Colonic mucosa (tissue), 4 donors: ENCODE results near the gene QRFP. TPM values are rescaled to one million over a fixed set of nuclear protein-coding genes. Genes with fewer than 3 reads are reported as not detected.

Source experiments
- DNase-seq: peaks from one replicate; pipeline ENCODE4 v3.0.0-alpha.2; 2020
- H3K27ac ChIP-seq: fragments of 200-600 bp; one replicate; pipeline ENCODE4 v1.8.0; 2021
- H3K27me3 ChIP-seq: fragments of 200-600 bp; one replicate; pipeline ENCODE4 v1.8.0; 2021
- H3K36me3 ChIP-seq: fragments of 200-600 bp; one replicate; pipeline ENCODE4 v1.8.0; 2021
- H3K4me1 ChIP-seq: fragments of 200-600 bp; one replicate; pipeline ENCODE4 v1.8.0; 2021; ENCODE audit warnings: mild to moderate bottlenecking
- H3K4me3 ChIP-seq: fragments of 200-600 bp; one replicate; pipeline ENCODE4 v1.8.0; 2021
- H3K9ac ChIP-seq, 2 donors: one replicate each; pipeline ENCODE4 v1.7.0; 2013; ENCODE audit warnings: control low read depth in 2 of 2, low read depth in 2 of 2, low read length in 2 of 2
- H3K9me3 ChIP-seq: fragments of 200-600 bp; one replicate; pipeline ENCODE4 v1.8.0; 2021
- CTCF ChIP-seq: fragments of 200-600 bp; IDR thresholded peaks from one replicate; pipeline ENCODE4 v1.8.0; 2022; ENCODE audit warnings: antibody characterized with exemption, mild to moderate bottlenecking
- intact Hi-C: fragments of 100-400 bp; cut with DNase I; formaldehyde crosslinking; loops from one replicate; pipeline ENCODE4 v1.14.1; 2022
- total RNA-seq, 2 donors: library from RNA; stranded (reverse); fragmentation: NEBNext Ultra II Directional in 1 of 2; extraction: Animal tissue kit (Norgen Biotek cat#: 25700) in 1 of 2; gene quantifications; one replicate each; pipeline ENCODE4 v1.2.1, GENCODE V29; 2021
- donor health status: healthy.
- donor health status: DM: no; HTN: no; CAD: no.
- donor health status: DM: no; HTN: no; CAD: no.

Gene QRFP
- total RNA-seq, 2 donors from 2014 or later: 0.77 TPM; not detected in 1

- H3K27ac ChIP-seq: no peak overlapping the region
- H3K4me1 ChIP-seq: no peaks in the 10 kb centered on the region
- H3K9me3 ChIP-seq: no peaks in the 10 kb centered on the region
- no peaks in the 10 kb centered on the region for H3K27me3 ChIP-seq
- no peaks in the 10 kb centered on the region for H3K36me3 ChIP-seq
- no peak overlapping the region for H3K9ac ChIP-seq
- TF ChIP-seq CTCF: no peak
- intact Hi-C loops: no loop called here
- no peak for DNase-seq
- no peak overlapping the region for H3K4me3 ChIP-seq
These were observed 27.2 kb upstream of the QRFP start for GRCh38 chr9:130923611-130924447.

- no peak for DNase-seq
These were observed 26.4 kb upstream of the QRFP start for GRCh38 chr9:130922893-130923610.

DNA sequence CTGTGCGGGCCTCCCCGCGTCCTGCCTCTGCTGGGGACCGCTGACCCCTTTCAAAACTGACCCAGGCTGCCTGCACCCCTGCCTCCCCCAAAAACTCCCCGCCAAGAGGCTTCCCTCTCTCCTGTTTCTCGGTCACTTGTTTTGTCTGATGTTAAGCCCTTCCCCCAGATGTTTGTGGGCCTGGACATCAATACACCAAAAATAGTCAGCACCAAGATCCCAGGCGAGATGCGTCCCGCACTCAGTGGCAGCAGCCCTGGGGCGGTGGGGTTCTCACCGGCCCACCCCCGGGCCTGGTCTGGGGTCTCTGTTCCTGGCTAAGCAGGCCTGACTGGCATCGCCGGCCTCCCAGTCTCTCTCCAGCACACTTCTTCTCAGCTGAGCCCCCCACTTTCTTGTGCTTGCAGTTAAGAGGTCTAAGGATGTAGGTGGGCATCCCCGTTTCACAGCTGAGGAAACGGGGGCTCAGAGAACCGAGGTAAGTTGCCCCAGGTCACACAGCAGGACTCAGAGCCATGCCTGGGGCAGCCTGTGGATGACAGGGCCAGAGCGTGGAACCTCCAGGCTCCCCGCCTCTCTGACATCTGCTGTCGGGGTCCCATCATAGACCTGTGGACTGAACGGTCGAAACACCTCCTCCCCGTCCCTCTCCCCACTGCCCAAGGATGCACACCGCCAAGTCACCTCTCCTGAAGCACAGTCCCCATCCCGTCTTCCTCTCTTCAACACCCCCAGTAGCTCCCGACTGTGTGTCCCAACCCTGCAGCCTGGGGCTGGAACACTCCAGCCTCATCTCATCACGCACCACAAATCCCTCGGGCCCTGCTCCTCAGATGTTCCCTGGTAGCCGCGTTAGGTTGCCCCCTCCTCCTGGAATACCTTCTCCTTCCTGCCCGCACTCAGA lies 25.6 kb upstream of the QRFP start:
- H3K27ac ChIP-seq: no peak overlapping the region
- intact Hi-C loops: no loop called here
- H3K27me3 ChIP-seq: no peaks in the 10 kb centered on the region
- DNase-seq: no peak
- no peaks in the 10 kb centered on the region for H3K36me3 ChIP-seq
- no peak for TF ChIP-seq CTCF
- no peaks in the 10 kb centered on the region for H3K4me1 ChIP-seq
- H3K4me3 ChIP-seq: no peak overlapping the region
- no peaks in the 10 kb centered on the region for H3K9me3 ChIP-seq
- no peak overlapping the region for H3K9ac ChIP-seq

More at GRCh38 chr9:130922893-130923610, 26.4 kb upstream of the QRFP start:
- Histone ChIP-seq H3K9ac (no peak overlapping the region), H3K4me1 (no peaks in the 10 kb centered on the region), H3K27me3 (no peaks in the 10 kb centered on the region), H3K9me3 (no peaks in the 10 kb centered on the region), H3K4me3 (no peak overlapping the region), H3K27ac (no peak overlapping the region), H3K36me3 (no peaks in the 10 kb centered on the region)
- no peak for TF ChIP-seq CTCF
- intact Hi-C loops: no loop called here

DNA sequence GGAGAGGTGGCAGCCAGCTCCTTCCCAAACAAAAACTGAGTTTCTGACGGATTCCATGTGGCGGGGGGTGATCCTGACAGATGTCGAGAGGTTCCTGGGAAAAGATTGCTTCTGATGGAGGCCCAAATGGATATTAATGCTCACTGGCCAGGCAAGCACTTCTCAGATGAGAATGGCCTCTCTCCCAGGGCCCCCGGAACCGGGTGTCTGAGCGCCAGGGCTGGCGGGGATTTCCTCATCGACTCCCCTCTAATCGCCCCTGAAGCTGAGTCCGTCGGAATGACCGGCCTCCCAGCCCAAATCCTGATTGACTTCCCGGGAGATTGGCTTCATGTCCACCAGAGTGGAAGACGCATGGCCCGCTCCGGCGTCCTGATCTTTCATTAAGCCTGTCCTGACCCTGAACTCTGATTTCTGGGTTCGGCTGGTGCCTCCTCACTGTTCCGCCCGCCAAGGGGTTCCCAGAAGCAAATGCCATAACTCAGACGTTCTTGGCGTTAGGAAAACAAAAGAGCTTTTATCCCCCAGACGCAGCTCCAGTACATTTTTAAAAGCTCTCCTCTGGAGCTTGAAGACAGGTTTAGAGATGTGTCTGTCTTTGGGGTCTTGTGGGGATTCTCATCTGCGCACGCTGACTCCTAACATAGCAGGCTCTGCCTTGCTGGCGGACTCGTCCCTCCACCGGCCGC lies 24.8 kb upstream of the QRFP start:
- no peak for TF ChIP-seq CTCF
- H3K36me3 ChIP-seq: no peaks in the 10 kb centered on the region
- H3K9ac ChIP-seq: no peak overlapping the region
- intact Hi-C loops: no loop called here
- no peak overlapping the region for H3K4me3 ChIP-seq
- H3K4me1 ChIP-seq: no peaks in the 10 kb centered on the region
- H3K27me3 ChIP-seq: no peaks in the 10 kb centered on the region
- H3K27ac ChIP-seq: no peak overlapping the region
- DNase-seq: no peak
- H3K9me3 ChIP-seq: no peaks in the 10 kb centered on the region
